ENCODE results near the gene BCAS3.

GRCh38 chr17:61247439-61247838, 569.8 kb downstream of the BCAS3 start:
- TF ChIP-seq ZNF274 (IDR thresholded peaks at IDR 0.05; ENCODE audit: low read depth, low read length) (no peak), EZH2 (IDR thresholded peaks at IDR 0.05) (no peak), POLR2AphosphoS5 (IDR thresholded peaks at IDR 0.05; ENCODE audit: low read depth, low read length) (no peak)

All from HCT116 (cell line).